ENCODE measurements around the gene IL2RG.

Gene IL2RG

GRCh38 chrX:71067712-71068043 is 43.7 kb downstream of the IL2RG start:
- no peak for DNase-seq

- no peak for DNase-seq
These were observed 44.3 kb downstream of the IL2RG start for GRCh38 chrX:71067089-71067488.

- DNase-seq, result no peak
These were observed 51.2 kb downstream of the IL2RG start for GRCh38 chrX:71060127-71060526.

GRCh38 chrX:71057848-71058530 is 53.4 kb downstream of the IL2RG start:
- no peak for DNase-seq
